ENCODE data around the gene ZNF138.
"Not testable (repeated sequence)": the region's sequence is repeated elsewhere in the genome, so short reads cannot be mapped to it uniquely, and the experiment has no call there.

The ZNF138 gene

DNA sequence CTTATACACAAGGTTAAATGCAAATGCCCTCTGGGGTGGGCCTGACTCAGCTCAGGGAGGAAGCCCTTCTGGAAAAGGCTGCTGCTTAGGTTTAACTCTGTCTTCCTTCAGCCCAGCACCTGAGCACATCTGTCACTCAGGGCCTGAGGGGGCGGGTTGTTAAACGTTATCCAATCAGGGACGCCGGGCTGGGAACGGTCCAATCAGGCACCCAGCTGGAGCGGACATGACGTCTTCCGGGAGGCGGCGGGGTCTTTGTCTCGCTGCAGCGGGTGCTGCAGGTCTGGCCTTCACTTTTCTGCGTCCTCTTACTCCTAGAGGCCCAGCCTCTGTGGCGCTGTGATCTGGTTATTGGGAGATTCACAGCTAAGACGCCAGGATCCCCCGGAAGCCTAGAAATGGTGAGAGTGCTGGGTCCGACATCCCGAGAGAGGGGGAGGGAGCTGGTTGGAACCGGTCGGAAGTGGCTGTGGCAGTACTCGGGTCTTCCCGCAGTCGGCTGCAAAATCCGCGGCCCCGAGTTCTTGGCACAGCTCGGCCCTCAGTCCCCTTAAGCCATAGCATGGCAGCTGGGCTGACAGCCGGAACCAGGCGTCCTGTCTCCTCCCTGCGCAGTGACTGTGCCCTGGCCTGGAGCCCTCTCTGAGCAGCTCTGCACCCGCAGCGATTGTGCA, at the start of gene ZNF138:
Gene ZNF138, plus strand, starts transcription at position 258 of the 674 bp plus-strand sequence. Its CDS starts 141 bp downstream, at position 399.
- peak; percentile 86 for DNase-seq

DNA sequence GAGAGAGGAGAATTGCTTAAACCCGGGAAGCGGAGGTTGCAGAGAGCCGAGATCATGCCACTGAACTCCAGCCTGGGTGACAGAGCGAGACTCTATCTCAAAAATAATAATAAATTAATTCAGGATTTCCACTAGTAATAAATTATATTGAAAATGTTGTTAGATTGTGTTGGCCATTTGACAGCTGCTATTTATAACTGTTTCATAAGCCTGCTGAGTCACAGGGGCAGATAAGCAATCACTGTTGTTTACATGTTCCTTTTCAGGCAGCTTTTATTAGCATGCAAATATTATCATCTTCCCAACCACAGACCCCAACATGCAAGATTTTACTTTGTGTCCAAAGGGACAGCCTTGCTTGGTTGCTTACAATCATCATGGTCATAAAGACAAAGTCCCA, 49.5 kb upstream of the ZNF138 start:
- no peak for DNase-seq

DNA sequence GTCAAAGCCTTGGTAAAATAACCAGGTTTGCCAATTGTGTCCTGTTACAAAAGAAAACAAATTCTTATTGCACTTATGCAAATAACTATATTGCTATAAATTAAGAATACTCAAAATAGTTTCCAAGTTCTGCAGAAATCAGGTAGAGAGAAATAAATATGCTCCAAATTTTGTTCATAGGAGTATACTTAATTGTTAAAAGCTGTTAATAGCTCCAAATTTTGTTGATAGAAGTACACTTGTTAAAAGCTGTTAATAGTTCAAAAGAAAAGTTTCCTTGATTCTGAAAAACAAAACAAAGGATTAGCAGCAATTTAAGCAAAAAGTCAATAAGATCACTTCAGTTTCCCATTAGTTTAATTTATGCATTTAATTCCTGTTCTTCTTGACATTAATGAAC, 46.4 kb upstream of the ZNF138 start:
- no peak for DNase-seq

DNA sequence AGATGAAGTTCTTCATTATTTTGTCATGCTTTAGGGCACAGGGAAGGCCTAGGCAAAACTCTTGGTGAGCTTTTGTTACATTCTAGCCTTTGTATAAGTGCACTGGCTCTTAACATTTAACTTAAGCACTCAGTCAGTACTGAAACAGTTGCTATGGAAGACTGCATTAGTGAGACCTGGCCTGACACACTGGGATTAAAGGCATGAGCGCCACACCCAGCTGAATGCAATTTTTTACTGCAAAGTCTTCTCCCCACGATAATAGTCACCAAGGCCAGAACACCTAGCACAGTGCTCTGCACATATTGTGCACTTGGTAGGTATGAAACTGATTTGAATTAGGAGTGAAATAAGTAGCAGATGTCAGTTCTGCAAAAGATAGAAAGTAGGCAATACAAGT, 41.2 kb upstream of the ZNF138 start:
- DNase-seq, result no peak

DNA sequence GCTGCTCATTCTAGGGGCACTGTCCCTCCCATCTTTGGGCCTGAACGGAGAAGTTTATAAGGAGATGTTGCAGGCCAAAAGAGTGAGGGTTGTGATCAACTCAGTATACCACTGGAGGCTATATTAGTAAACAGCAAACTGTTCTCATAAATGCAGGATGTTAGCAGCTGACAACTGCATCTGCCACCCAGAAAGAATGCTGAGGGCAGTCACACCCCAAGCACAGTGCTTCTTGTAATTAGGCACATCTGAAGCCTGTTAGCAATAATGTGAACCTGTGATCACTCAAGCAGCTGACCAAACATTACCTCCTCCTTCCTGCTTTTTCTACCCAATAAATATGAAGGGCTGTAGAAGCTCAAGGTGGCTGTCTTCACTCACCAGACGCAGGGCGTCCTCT, 38.4 kb upstream of the ZNF138 start:
- no peak for DNase-seq

DNA sequence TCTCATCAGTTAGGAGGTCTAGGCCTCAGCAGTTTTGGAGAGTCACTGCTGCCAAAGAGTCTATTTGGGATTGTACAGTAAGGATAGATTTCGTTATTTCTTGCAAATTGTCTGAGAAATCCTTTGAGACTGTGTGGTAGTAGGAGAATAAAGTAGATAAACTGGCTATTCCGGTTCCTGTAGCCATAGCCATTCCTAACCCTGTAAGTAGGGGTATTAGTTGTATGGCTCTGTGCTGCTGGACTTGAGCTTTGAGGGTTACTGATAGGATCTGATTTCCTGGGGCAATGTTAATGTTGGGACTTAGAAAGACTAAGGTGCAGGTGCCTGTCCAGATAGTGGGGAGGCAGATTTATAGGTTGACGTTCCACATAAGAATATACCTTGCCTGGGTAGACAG, 36.1 kb upstream of the ZNF138 start:
- DNase-seq, result no peak

DNA sequence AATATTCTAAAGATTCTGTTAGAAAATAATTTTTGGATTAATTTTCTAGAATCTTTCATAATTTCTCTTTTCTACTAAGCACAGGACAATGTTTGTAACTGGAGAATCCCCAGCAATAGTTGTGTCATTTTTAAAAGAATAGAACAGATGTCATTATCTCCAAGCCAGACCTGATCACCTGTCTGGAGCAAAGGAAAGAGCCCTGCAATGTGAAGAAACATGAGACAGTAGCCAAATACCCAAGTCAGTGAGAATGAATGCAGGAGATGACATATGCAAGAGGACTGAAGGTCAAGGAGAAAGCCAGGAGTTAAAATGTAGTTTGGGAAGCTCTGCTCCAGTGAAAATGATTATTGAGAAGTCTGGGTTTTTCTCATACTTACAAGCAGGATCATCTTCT, 25.4 kb upstream of the ZNF138 start:
- DNase-seq, result no peak

DNA sequence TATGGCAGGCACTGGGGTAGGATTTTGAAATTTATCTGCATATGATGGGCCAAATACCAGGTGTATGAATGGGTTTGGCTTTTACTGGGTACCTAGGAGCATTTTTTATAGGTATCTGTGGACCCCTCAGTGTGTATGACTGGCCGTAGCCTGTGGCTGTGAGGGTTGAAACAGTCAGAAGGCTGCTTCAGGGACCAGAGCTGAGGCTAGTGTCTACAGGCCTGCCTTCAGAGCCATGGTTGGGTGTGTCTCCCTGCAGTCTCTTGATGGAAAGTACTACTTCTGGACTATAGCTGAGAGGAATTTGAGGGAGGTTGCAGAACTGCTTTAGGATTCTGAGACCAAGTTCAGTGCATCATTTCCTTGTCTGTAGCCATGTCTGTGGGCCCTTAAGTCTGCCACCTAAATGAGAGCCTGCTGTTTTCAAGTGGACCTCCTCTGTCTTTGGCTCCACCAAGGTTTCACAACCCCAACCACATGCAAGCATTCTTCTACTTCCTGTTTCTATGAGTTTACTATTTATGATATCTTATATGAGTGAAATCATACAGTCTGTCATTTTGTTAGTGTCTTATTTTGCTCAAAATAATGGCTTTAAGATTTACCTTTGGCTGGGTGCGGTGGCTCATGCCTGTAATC, 19.9 kb upstream of the ZNF138 start:
- no peak for DNase-seq

DNA sequence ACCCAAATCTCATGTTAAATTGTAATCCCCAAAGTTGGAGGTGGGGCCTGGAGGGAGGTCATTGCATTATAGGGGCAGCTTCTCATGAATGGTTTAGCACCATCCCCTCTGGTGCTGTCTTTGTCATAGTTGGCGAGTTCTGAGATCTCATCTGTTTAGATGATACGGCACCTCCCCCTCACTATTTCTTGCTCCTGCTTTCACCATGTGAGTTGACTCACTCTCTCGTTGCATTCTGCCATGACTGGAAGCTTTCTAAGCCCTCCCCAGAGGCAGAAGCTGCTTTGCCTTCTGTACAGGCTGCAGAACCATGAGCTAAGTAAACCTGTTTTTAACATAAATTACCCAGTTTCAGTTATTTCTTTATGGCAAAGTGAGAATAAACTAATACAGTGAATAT, 18.9 kb upstream of the ZNF138 start:
- no peak for DNase-seq

DNA sequence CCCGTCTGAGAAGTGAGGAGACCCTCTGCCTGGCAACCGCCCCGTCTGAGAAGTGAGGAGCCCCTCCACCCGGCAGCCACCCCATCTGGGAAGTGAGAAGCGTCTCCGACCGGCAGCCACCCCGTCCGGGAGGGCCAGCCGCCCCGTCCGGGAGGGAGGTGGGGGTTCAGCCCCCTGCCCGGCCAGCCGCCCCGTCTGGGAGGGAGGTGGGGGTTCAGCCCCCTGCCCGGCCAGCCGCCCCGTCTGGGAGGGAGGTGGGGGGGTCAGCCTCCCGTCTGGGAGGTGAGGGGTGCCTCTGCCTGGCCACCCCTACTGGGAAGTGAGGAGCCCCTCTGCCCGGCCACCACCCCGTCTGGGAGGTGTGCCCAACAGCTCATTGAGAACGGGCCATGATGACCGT, 9.4 kb upstream of the ZNF138 start:
- DNase-seq, result not testable (repeated sequence)

DNA sequence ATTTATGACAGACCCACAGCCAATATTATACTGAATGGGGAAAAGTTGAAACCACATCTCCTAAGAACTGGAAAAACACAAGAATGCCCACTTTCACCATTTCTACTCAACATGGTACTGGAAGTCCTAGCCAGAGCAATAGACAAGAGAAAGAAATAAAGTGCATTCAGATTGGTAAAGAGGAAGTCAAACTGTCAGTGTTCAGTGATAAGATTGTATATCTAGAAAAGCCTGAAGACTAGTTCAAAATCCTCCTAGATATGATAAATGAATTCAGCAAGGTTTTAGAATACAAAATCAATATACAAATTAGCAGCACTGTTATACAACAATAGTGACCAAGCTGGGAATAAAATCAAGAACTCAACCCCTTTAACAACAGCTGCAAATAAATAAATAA, 6.9 kb upstream of the ZNF138 start:
- no peak for DNase-seq

DNA sequence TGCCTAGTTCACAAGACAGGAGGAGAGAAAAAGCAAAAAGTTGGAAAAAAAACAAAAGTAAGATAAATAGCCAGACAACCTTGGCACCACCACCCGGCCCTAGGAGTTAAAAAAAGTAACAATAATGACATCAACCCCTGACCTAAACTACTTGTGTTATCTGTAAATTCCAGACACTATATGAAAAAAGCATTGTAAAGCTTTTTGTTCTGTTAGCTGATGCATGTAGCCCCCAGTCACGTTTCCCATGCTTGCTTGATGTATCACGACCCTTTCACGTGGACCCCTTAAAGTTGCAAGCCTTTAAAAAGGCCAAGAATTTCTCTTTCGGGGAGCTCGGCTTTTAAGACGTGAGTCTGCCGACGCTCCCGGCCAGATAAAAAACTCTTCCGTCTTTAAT, 5.0 kb upstream of the ZNF138 start:
- DNase-seq, result not testable (repeated sequence)

DNA sequence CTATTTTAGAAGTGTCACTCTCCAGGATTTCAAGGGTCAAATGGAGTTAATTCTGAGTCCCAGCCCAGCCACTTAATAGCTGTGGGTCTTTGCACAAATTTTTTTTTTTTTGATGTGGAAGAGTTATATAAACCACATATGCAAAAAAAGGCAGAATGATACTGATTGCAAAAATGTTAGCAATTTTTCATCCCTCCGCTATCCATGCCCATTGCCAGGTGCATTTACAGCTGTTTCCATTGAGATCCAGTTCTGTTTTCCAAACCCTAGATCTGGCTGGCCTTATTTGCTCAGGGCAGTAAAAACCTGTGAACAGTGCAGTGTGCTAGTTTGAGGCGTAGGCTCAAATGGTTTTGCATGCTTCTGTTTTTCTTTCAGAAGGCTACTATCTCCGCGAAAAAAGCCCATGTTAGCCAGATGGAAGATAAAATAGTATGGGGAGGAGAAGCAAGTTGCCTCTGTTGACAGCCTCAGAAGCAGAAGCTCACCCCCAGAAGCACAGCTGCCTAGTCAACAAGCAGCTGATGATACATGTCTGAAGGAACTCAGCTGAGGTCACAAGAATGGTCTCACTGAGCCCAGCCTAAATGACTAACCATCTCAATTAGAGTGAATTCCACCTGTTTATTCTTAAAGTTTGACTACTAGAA, 997 bp upstream of the ZNF138 start:
- no peak for DNase-seq

DNA sequence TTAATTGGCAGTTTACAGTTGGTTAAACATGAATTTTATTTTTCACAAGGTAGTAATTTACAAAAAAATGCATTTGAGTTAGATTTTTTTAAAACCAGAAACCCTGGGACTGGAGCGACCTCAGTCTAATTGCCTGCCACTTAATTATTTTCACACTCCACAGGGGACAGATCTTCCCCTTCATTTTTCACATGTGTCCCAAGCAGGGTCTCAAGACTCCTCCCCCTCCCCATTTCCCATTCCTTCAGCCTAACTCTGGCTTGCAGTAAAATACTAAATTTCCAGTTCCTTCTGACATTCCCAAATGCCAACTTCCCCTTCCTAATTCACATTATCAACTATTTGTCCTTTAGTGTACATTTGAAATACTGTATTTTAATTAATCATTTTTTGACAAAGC, 948 bp downstream of the ZNF138 start:
- no peak for DNase-seq

DNA sequence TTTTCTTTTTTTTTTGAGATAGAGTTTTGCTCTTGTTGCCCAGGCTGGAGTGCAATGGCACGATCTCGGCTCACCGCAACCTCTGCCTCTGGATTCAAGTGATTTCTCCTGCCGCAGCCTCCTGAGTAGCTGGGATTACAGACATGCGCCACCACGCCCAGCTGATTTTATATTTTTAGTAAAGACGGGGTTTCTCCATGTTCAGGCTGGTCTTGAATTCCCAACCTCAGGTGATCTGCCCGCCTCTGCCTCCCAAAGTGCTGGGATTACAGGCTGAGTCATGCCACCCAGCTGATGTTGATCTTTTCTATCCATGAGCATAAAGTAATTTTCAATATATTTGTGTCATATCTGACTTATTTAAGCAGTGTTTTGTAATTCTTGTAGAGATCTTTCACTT, 4.9 kb downstream of the ZNF138 start:
- DNase-seq, result not testable (repeated sequence)

DNA sequence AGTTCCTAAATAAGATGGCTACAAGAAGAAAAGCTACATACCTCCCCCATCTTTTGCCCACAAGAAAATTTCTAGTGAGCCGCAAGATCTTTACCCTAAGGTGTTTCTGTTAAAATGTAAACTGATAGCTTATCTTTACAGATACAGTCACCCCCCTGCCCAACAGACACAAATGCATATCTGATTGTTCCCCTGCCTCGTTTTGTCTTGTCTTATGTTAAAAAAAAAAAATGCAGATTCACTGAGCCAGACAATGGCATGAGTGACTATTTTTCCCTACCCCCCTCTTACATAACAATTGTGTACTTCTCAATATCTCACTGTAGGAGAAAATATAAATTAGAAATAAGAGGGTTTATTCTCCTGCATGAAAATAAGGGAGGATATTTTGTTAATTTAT, 8.5 kb downstream of the ZNF138 start:
- no peak for DNase-seq

DNA sequence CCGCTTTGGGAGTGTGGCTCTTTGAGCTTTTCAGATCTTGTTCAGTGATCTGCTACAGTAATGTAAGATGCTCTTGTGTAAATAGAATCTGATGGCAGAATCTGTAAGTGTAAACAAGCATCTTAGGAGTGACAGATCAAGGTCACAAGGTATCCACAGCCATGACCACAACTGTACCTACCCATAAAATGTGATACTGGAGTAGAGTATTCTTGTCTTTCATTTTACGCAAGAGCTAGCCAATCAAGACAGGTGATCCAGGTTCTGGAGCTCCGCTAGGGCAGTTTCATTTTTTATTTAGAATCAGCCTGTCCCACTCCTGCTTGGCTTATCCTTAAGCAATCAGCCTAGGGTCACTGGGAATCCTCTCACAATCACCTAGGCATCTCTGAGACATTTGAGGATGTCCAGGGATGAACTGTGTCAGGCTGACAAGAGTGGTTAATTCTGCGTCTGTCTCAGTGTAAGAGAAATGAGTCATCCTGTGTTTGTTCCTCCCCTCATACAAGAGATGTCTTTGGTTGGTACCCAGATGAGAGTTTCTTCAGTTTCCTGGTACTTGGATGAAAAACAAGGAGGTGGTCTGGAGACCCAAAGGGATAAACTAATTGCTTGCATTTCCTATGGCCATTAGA, 13.6 kb downstream of the ZNF138 start:
- no peak for DNase-seq

DNA sequence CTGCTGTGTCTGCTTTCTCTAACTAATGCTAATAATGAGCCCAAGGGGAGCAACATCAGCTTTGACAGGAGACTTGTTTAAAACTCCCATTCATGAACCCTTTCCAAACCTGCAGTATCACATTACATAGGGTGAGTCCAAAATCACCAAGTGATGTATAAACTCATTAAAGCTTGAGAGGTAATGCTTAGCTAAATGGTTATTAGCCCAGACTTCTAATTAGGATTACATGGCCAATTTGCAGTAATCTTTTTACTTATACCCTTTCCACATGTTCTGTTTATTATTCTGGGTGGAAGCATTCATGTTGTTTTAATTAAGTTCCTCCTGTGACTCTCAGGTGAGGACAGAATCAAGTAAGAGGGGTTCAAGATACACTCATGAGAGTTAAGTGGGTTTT, 17.5 kb downstream of the ZNF138 start:
- DNase-seq, result no peak

DNA sequence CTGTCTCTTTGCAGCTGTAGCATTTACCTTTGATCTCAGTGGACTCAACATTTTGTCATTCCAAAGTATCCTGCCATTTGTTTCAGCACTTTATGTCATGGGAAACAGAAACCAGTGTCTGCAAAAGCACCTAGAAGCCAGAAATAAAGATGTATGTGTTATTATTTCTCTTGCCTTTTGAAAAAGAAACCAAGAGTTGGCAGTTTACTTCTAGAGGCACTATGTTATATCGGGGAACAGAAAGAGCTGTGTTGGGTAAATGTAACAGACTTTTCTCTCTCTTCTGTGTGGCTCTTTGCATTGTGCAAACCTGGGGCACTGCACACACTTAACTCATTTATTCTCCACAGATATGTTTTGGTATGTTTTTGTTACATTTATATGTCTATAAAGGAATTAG, 36.7 kb downstream of the ZNF138 start:
- no peak for DNase-seq

DNA sequence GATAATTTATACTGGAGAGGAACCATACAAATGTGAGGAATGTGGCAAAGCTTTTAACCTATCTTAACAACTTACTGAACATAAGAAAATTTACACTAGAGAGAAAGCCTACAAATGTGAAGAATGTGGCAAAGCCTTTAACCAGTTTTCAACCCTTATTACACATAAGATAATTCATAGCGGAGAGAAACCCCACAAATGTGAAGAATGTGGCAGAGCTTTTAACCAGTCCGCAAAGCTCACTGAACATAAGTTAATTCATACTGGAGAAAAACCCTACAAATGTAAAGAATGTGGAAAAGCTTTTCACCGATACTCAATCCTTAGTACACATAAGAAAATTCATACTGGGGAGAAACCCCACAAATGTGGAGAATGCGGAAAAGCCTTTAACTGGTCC, 37.9 kb downstream of the ZNF138 start:
- no peak for DNase-seq

DNA sequence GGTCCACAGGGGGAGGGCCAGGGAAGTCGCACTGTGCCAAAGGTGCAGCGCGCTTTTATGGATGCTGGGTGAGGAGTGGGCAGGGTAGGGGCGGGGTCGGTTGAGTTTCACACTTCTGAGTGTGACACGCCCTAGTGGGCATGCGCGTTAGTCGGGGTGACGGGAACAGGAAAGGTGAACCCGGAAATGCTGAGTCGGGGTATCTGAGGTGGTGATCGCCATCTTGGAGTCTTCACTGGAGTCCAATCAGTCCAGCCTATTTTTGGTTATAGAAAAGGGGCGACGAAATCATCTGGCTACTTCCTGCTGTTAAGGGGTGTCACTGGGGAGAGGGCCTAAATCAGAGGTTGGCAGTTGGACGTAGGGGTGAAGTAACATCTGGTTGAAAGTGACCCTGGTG, 40.8 kb downstream of the ZNF138 start:
- no peak for DNase-seq

DNA sequence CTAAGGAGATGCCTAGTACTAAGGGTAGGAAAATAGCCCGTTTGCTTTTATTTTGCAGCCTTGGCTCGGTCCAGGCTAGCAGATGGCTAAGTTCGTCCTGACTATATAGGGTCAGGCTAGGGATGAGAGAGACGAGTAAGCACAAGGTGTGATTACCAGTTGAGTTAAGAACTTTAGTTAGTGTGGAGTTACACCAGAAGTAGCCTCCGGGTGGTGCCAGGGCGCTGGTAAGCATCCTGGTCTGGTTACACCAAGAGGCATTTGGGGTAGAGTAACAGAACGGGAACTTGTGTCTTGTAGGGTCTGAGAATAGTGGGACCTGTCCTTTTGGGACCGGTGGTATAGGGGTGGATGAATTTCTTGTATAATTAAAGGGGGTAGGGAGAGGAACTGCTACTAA, 41.6 kb downstream of the ZNF138 start:
- DNase-seq, result not testable (repeated sequence)

DNA sequence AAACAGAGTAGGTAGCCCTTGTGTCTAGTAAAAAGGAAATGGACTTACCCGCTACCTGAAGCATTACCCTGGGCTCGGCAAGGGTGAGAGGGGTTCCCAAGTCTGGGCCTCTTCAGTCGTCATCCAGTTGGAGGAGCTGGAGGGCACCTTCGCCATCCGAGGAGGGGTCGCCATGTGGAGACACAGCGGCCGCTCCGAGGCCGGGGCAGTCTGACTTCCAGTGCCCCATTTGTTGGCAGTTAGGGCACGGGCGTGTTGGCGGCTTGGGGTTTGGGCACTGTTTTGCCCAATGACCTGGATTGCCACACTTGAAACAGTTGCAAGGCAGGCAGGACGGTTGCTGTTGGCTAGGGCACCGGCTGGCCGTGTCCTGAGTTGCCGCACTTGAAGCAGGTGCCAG, 43.8 kb downstream of the ZNF138 start:
- not testable (repeated sequence) for DNase-seq

DNA sequence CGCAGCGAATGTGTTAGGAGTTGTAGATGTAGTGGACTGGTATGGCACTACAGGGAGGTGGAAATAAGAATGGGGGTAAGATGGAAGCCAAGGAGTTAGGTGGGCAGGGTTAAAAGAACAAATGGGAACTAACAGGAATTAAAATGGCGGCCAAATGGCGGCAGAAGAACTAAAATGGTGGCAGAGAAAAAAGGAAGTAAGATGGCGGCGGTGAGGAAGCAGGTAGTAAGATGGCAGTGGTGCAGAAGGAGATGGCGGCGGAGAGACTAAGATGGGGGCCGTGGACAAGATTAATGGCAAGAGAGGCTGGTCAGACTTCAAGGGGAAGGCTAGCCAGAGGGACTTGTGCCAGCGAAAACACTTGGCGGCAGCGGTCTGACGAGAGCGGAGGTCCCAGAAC, 44.5 kb downstream of the ZNF138 start:
- no peak for DNase-seq
